ENCODE results near the gene DACT3. TPM values are rescaled to one million over a fixed set of nuclear protein-coding genes. Genes with fewer than 3 reads are reported as not detected.

Gene DACT3
- total RNA-seq, 1 donor from 2014 or later, result 6.7 TPM

DNA sequence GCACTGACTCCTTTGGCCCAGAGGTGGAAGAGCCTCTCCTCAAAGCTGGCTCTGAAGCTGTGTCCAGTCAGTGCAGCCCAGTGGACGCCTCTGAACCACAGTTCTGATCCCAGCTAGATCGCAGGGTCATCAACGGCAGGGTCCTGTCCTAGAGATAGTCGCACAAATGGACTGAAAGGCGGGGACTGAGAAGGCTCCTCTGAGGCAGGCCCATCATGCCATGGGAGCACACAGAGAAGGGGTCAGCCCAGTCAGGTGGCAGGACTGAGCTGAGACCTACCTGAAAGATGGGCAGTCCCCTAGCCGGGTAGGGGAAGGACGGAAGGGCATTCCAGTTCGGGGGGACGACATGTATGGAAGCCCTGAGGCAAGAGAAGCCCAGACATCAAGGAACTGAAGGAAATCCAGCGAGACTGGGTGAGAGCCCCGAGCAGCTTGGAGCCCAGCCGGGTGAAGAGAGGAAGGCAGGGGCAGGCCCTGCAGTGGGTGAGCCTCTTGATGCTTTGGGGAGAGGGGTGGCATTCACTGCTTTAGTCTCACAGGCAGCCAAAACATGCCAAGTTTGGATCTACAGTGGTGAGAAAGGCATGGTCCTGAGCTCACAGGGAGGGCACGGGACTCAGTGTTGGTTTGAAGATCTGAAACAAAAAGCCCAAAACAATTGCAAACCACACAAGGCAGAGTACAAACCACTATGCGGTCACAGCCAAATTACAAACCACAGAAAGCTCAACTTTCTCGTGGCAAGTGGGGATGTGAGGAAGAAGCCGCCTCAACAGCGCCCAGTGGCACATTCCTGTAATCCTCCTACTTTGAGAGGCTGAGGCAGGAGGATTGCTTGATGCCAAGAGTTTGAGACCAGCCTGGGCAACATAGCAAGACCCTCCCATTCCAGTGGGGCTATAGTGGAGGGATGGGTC is 49.9 kb downstream of the DACT3 start:
- DNase-seq, result no peak

DNA sequence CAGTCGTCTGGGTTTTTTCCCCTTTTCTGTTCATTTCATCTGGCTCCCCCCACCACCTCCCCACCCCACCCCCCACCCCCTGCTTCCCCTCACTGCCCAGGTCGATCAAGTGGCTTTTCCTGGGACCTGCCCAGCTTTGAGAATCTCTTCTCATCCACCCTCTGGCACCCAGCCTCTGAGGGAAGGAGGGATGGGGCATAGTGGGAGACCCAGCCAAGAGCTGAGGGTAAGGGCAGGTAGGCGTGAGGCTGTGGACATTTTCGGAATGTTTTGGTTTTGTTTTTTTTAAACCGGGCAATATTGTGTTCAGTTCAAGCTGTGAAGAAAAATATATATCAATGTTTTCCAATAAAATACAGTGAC is 50.6 kb downstream of the DACT3 start:
- DNase-seq, result no peak

DNA sequence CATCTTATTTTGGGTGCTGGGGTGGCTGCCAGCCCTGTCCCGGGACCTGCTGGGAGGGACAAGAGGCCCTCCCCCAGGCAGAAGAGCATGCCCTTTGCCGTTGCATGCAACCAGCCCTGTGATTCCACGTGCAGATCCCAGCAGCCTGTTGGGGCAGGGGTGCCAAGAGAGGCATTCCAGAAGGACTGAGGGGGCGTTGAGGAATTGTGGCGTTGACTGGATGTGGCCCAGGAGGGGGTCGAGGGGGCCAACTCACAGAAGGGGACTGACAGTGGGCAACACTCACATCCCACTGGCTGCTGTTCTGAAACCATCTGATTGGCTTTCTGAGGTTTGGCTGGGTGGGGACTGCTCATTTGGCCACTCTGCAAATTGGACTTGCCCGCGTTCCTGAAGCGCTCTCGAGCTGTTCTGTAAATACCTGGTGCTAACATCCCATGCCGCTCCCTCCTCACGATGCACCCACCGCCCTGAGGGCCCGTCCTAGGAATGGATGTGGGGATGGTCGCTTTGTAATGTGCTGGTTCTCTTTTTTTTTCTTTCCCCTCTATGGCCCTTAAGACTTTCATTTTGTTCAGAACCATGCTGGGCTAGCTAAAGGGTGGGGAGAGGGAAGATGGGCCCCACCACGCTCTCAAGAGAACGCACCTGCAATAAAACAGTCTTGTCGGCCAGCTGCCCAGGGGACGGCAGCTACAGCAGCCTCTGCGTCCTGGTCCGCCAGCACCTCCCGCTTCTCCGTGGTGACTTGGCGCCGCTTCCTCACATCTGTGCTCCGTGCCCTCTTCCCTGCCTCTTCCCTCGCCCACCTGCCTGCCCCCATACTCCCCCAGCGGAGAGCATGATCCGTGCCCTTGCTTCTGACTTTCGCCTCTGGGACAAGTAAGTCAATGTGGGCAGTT is 51.2 kb downstream of the DACT3 start:
- DNase-seq, result no peak

DNA sequence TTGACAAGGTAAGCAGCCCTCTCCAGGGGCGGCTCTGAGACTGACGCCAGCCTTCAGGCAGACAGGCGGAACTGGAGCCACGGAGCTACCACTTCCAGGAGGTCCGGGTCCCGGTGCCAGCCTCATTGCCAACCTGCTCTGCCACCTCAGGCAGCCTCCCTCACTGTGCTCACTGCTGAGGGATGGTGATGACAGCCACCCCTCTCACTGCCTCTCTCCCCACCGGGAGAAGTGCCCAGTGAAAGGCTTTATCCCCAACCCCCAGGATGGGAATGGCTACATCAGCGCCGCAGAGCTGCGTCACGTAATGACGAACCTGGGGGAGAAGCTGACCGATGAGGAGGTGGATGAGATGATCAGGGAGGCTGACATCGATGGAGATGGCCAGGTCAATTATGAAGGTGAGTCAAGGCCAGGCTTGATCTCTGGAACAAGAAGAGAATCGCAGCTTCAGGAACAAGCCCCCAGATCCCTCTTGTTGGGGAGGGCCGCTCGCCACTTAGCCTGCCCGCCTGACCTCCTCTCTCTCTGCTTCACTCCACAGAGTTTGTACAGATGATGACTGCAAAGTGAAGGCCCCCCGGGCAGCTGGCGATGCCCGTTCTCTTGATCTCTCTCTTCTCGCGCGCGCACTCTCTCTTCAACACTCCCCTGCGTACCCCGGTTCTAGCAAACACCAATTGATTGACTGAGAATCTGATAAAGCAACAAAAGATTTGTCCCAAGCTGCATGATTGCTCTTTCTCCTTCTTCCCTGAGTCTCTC is 52.2 kb downstream of the DACT3 start:
- DNase-seq, result no peak

DNA sequence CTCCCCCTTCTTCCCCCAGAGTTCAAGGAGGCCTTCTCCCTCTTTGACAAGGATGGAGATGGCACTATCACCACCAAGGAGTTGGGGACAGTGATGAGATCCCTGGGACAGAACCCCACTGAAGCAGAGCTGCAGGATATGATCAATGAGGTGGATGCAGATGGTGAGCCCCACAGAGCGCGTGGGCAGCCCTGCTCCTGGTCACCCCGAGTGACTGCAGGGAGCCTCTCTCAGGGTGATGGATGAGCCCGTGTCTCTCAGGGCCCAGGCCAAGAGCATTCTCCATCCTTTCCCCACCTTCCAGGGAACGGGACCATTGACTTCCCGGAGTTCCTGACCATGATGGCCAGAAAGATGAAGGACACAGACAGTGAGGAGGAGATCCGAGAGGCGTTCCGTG is 52.8 kb downstream of the DACT3 start:
- no peak for DNase-seq

DNA sequence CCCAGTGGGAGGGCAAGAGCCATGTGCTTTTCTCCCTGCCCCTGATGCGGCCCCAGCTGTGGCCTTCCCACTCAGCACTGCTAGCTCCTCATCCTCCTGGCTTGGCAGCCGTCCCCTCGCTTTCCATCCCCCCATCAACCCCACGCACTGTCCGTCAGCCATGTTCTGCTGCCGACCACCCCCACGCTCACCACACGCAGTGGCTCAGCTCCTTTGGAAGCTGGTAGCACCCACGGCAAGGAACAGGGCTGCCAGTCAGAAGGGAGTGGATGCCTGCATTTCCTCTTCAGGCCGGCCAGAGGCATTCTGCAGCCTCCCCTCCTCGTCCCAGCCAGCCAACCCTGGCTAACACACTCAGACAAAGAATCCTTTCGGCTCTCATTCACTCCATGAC is 53.5 kb downstream of the DACT3 start:
- DNase-seq, result no peak

DNA sequence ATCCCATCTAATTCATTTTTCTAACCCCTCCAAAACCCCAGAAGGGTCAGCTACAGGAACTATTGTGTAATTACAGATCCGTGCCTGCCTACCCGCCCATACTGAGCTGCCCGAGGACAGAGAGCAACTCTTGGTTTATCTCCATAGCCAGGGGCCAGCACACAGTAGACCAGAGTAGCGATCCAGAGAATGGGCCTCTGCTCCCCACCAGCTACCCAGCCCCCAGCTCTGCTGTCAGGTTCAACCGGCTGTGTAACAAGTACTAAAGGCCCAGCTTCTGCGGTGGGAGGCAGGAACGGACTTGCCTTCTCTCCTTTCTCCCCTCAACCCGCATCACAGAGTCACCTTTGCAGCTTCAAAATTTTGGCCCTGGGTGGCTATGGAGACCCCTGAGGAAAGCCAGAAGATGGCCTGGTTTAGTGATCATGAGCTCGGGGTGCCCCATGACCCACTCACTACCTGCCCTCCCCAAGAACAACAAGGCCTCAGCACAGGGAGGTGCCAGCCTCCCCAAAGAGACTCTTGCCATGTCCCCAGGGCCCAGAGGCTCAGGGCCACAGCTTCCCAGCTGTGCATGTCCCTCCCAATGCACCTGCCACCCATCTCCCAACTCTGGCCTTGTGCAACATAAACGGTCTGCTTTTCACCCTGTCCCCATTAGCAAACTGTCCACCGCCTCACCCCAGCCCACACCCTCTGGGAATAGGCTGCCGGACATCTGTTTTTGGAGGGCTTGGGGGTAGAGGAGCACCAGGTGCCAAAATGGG is 54.1 kb downstream of the DACT3 start:
- no peak for DNase-seq

DNA sequence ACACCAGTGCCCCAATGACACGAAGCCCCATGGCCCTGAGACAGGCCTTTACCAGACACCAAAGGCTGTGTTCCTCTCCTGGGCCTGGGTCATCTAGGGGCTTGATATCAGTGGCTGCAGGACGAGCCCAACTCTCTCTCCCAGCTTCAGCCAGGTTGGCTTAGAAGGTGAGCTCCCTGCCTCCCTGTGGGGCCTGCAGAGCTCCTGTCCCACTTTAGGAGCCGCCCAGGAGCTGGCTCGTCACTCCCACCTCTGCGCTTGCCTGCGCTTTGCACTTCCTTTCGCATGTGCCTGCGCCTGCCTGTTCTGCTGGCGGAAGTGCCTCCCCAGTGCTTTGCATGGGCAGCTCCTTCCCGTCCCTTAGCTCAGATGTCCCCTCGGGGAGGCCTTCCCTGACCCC is 55.0 kb downstream of the DACT3 start:
- no peak for DNase-seq

DNA sequence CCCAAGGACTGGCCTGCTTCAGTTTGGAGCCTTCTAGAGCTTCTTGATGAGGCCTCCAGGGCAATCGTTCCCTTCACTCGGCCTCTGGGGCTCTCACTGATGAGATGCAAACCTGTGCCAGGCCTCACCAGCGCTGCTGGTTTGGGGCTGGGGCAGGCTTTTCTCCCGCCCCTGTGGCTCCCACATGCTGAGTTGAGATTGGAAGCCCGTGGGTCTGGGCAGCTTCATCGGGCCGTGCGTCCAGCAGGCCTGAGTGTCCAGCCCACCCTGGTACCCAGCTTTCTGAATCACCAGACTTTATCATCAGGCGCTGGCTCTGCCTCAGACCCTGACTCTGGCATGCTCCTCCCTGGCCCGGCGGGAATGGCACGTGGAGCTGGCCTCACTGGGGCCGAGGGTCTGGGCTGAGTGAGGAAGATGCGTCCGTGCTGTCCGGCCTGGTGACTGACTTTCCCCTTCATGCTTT is 55.6 kb downstream of the DACT3 start:
- no peak for DNase-seq

DNA sequence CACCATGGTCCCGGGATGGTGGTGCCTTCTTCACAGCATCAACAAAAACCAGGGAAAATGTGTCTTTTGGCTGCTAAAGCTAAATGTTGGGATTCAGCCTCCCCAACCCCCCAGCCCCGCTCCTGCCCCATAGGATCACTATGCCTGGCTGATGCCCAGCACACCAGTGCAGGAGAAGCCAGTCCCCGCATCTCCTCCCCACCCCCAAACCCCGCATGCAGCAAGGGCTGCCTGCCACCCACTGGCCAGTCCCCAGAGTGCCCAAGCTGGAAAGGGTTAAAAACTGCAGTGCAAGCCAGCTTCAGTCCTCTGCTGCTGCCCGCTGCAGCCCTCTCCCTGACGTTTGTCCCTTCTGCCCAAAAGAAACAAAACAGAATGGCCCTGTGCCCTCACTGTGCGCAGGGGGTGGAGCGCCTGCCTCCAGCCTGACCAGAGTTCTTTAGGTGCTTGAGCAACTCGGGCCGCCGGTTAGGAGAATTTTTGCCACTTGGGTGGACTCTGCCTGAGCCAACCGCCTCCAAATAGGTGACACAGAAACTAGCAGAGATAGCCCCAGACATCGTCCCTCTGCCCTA is 56.1 kb downstream of the DACT3 start:
- DNase-seq, result no peak

DNA sequence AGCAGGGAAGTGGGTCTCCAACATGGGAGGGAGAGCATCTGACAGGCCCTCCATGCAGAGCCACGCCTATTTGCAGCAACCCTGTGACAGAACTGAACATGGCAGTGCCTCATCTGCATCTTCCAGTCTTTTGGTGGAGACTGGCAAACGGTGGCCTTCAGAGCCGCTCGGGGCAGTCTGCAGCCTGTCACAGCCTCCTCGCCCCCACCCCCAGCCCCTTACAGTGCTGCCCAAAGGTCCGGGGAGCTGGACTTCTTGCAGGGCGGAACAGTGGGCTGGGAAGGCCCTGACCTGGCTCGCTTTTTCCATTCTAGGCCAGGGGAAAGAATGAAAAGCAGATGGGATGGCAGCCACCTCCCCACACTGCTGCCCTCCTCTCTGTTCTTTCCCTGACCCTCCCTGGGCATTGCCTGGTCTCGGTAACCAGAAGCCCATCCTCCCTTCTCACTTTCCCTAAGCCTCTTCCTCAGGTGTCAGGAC is 57.2 kb downstream of the DACT3 start:
- DNase-seq, result no peak

DNA sequence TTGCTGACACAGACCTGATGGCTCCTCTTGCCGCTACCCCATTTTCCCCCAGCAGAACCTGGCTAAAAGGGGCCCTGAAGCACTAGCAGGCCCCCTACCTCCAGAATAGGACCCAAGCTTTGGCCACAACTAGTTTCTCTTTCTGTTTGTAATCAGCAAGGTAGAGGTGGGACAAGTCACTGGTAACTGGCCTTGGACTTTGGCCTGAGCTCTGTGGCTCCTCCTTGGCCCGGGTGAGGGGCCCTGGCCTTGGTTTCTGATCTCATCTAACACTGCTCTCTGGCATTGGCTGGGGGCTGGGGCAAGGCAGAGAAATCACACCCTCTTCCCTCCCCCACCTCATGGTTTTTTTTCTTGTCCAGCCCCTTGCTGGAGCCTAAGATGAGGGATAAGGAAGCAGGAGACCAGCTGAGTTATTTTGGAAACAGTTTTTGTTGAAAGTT is 57.8 kb downstream of the DACT3 start:
- no peak for DNase-seq

DNA sequence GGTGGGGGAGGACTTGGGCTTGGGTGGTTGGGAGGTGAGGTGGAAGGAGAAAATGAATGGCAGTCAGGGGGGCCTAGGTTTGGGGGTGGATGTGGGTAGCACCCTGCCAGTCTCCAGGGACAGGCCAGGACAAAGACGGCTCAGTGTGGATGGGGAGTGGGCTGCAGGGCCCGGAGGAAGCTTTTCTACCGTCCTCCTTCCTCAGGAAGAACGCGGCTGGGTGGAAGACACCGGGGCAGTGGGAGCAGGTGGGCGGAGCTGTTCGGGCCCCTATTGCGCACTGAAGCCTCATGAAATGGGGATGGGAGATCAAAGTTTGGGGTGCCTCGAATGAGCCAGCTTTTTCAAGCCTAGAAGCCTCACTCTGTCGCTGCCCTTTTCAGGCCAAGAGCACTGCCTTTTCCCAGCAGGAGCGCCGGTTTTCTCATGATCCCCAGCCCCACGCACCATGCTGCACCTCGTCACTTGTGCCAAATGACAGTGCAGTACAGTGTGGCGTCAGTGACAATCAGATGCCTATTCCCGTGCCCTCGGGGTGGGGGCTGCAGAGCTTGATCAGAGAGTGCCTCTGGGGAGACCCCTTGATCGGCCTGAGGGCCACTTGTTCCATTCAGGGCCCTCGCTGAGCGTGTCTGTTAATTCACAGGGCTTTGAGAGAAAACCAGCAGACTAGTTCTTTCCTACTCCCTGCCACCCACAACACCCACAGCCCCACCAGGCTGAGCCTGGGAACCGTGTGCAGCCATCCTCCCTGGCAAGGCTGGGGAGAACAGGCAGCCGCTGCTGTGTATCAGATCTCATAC is 58.4 kb downstream of the DACT3 start:
- DNase-seq, result no peak

DNA sequence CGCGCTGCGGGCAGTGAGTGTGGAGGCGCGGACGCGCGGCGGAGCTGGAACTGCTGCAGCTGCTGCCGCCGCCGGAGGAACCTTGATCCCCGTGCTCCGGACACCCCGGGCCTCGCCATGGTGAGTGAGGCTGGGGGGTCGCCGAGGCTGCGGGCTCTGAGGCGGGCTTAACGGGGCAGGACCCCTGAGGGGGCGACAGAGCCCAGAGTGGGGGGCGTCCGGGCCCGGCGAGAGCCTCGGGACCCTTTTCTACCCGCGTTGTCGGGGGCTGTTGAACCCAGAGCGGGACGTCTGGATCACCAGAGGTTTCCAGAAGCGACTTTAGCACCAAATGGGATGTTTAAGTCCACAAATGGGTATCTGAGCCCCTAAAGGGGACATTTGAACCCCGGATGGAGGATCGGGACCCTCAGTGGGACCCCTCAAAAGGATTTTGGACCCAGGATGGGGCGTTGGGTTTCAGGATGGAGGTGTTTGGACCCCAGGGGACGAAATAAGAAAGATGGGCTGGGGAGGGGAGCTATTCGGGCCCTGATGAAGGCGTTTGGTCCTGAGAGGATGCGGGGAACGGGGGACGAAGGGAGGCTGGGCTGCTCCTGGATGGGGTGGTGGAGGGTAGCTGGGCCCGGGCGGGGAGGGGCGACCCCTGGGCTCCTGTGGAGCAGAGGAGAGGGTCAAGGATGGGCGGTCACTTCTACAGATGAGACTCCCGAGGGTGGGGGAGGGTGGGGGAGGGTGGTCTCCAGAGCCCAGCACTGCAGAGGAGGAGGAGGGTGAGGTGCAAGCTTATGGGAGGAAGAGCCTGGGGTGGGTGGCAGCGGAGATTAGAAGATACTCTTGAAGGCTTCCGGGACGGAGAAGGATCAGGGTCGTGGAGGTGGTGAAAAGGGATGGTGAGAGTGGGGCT is 59.4 kb downstream of the DACT3 start, which contains the start of gene CALM3:
Gene CALM3 (plus strand): TSS at position 13 of the 907 bp plus-strand sequence. CDS start 105 bp downstream, at position 118.
- DNase-seq, result no peak

DNA sequence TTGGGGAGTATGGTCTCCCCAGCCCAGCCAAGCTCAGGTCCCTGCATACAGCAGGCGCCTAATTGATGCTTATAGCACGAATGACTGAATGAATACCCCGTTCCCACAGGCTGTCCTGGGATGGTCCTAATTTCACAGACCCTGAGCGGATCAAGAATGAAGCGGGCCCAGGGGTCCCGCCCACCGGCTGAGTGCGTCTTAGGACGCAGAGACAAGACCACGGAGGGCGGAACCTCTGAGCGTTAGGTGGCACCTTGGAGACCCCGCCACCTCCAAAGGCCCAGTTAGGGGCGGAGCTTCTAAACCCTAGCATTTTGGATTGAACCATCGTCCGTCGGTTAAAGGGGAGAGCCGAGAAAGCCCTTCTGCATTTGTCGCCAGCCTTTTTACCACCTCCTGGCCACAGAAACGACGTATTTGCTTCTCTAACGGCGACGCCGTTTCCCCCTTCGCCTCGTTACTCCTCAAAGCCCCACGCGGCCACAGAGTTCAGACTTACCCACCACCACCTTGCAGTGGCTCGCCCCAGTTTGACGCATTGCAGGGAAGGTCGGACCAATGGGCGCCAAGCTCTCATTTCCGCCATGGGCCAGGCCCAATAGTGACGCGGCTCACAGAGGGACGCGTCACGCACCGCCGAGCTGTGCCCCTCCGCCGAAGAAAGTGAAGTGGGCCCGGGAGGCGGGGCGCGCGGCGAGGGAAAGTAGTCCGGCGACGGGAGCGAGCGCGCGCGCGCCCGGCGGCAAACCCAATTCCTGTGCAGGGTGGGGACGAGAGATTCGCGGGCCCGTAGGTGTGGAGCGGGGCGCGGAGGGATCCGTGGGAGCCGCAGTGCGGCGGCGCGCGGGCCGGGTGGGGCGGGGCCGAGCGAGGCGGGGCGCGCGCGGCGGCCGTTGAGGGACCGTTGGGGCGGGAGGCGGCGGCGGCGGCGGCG is 60.3 kb downstream of the DACT3 start:
- DNase-seq, result peak; percentile 98

DNA sequence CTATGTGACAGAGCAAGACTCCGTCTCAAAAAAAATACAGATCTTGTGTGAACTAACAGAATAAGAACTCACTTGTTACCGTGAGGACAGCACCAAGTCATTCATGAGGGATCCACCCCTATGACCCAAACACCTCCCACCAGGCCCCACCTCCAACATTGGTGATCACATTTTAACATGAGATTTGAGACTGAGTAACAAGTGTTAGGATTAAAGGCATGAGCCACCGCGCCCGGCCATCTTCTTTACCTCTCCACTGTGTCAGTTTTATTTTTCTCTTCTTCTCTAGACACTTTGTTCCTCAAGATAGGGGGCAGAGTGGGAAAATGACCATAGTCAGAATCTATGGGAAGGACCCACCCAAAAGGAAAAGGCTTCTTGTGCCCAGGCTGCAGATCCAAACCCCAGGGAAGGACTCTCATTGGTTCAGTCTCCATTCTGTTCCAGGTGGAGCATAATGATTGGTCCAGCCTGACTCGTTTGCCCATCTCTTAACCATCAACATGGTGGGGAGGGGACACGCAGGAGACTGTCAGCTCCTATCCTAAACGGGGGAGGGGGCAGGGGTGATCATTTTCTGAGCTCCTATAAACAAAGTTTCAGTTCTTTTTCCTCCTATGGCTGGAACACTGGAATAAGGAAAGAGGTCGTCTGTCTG is 61.1 kb downstream of the DACT3 start:
- DNase-seq, result no peak

DNA sequence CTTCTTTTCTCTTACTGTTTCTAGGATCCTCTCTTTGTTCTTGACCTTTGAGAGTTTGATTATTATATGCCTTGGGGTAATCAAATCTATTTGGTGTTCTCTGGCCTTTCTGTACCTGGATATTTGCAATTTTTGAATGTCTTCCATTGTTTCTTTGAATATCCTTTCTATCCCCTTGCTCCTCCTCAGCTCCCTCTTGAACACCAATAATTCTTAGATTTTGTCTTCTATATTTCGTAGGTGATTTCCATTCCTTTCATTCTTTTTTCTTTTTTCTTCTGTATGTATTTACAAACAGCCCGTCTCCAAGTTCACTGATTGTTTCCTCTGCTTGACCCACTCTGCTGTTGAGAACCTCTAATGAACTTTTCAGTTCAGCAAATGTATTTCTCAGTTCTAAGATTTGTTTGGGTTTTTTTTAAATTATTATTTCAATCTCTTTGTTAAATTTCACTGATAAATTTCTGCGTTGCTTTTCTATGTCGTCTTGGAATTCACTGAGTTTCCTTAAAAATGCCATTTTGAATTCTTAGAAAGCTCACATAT is 62.5 kb downstream of the DACT3 start:
- no peak for DNase-seq

Measured in skin of body (tissue), 2 donors.